NCI-H2081 (cell line): ENCODE data around the gene PLA2G7.
A peak's percentile ranks its signal among the peaks of the same experiment; 100 is the strongest.
"Not testable (repeated sequence)": the region's sequence is repeated elsewhere in the genome, so short reads cannot be mapped to it uniquely, and the experiment has no call there.

Experiments
- DNase-seq, 2 experiments: peaks; one replicate each; lab custom pipeline; 2025; lab: John Stamatoyannopoulos, UW

PLA2G7 gene

GRCh38 chr6:46734867-46735719, at the start of gene PLA2G7:
Gene PLA2G7 (minus strand): TSS chr6:46735375. CDS start chr6:46722891, 12,484 bp downstream.
- DNase-seq, result peak in 1 of 2 experiments; percentile 7

- DNase-seq, result no peak
These were observed 49.4 kb upstream of the PLA2G7 start for GRCh38 chr6:46784535-46784934.

GRCh38 chr6:46781478-46782378, 46.6 kb upstream of the PLA2G7 start:
- DNase-seq, result peak; percentile 59 to 72

GRCh38 chr6:46777476-46778346, 42.5 kb upstream of the PLA2G7 start:
- no peak for DNase-seq

- no peak for DNase-seq
These were observed 41.0 kb upstream of the PLA2G7 start for GRCh38 chr6:46776070-46776712.

- DNase-seq, result not testable (repeated sequence)
These were observed 39.6 kb upstream of the PLA2G7 start for GRCh38 chr6:46774736-46775135.

GRCh38 chr6:46773201-46773855, 38.2 kb upstream of the PLA2G7 start:
- no peak for DNase-seq

- DNase-seq, result no peak
These were observed 37.6 kb upstream of the PLA2G7 start for GRCh38 chr6:46772762-46773161.

- DNase-seq, result peak in 1 of 2 experiments; percentile 0
These were observed 36.8 kb upstream of the PLA2G7 start for GRCh38 chr6:46772016-46772415.

- DNase-seq, result no peak
These were observed 29.8 kb upstream of the PLA2G7 start for GRCh38 chr6:46764961-46765360.

- DNase-seq, result not testable (repeated sequence)
These were observed 29.1 kb upstream of the PLA2G7 start for GRCh38 chr6:46764280-46764679.

GRCh38 chr6:46763466-46763865, 28.3 kb upstream of the PLA2G7 start:
- no peak for DNase-seq

- DNase-seq, result no peak
These were observed 25.8 kb upstream of the PLA2G7 start for GRCh38 chr6:46760925-46761324.

- no peak for DNase-seq
These were observed 24.0 kb upstream of the PLA2G7 start for GRCh38 chr6:46758960-46759753.

- DNase-seq, result no peak
These were observed 22.0 kb upstream of the PLA2G7 start for GRCh38 chr6:46757214-46757596.

- DNase-seq, result no peak
These were observed 21.5 kb upstream of the PLA2G7 start for GRCh38 chr6:46756469-46757213.

- DNase-seq, result no peak
These were observed 20.7 kb upstream of the PLA2G7 start for GRCh38 chr6:46755865-46756264.

- no peak for DNase-seq
These were observed 16.5 kb upstream of the PLA2G7 start for GRCh38 chr6:46751658-46752057.

GRCh38 chr6:46749731-46750130, 14.6 kb upstream of the PLA2G7 start:
- DNase-seq, result no peak
